Tibial nerve (tissue), 4 donors: Measurements from ENCODE around the gene CCR8. TPM values are rescaled to one million over a fixed set of nuclear protein-coding genes. Genes with fewer than 3 reads are reported as not detected.
A peak's percentile ranks its signal among the peaks of the same experiment; 100 is the strongest.

Source experiments
- DNase-seq, 2 donors: peaks; one replicate each; pipeline ENCODE4 v3.0.0-alpha.2; 2019; ENCODE audit warnings: low spot score in 2 of 2
- H3K27ac ChIP-seq, 4 donors: fragments of 200-600 bp; sonication (generic) in 3 of 4; one replicate each; pipeline ENCODE4 v1.5.1; 2017 to 2019; ENCODE audit warnings: mild to moderate bottlenecking in 1 of 4
- H3K27me3 ChIP-seq, 2 donors: fragments of 200-600 bp; sonication (generic) in 1 of 2; one replicate each; pipeline versions ENCODE4 v1.5.1 to v1.6.0; 2017 to 2019
- H3K36me3 ChIP-seq, 3 donors: fragments of 200-600 bp; sonication (generic); one replicate each; pipeline ENCODE4 v1.5.1; 2018 to 2019
- H3K4me1 ChIP-seq, 4 donors: fragments of 200-600 bp; sonication (generic) in 3 of 4; one replicate each; pipeline ENCODE4 v1.5.1; 2017 to 2019
- H3K4me3 ChIP-seq, 4 donors: fragments of 200-600 bp; sonication (generic) in 3 of 4; one replicate each; pipeline ENCODE4 v1.5.1; 2017 to 2019; ENCODE audit warnings: mild to moderate bottlenecking in 1 of 4, moderate library complexity in 1 of 4
- H3K9me3 ChIP-seq, 4 donors: fragments of 200-600 bp; sonication (generic) in 3 of 4; one replicate each; pipeline ENCODE4 v1.5.1; 2017 to 2019
- EP300 ChIP-seq, 2 donors: sonication (generic); formaldehyde crosslinking; IDR thresholded peaks; one replicate each; pipeline ENCODE4 v1.6.1; 2017; ENCODE audit warnings: antibody characterized with exemption in 2 of 2, mild to moderate bottlenecking in 1 of 2
- POLR2A ChIP-seq, 2 donors: fragments of 450-650 bp; IDR thresholded peaks; one replicate each; pipeline ENCODE4 v1.6.1; 2017; ENCODE audit warnings: antibody characterized with exemption in 2 of 2, mild to moderate bottlenecking in 2 of 2, moderate library complexity in 2 of 2
- WGBS, 2 donors: methylation state at CpG; one replicate each; pipeline ENCODE4 v1.1.5; 2018; 5-methylcytosine and 5-hydroxymethylcytosine counted together
- total RNA-seq, 4 donors: library from RNA; depleted of rRNA; stranded (reverse); fragments of >200 nt; gene quantifications; one replicate each; pipeline ENCODE4 v1.1.0, GENCODE V29; 2016
- TF ChIP-seq, protein P1 (sequence below), 5 experiments: fragments of 200-600 bp in 3 of 5; fragments of 450-650 bp in 2 of 5; sonication (generic) in 3 of 5; IDR thresholded peaks; one replicate each; pipeline ENCODE4 v1.5.1; 2016 to 2019; ENCODE audit warnings: antibody characterized with exemption in 5 of 5, mild to moderate bottlenecking in 3 of 5, moderate library complexity in 2 of 5

The CCR8 gene
- total RNA-seq, 4 donors from 2014 or later: not detected

- H3K27me3 ChIP-seq: no peaks in the 10 kb centered on the region
- 23 to 44% methylated on average over 4 of the region's 4 CpGs for WGBS, 2 donors
- DNase-seq: no peak
- no peaks in the 10 kb centered on the region for H3K9me3 ChIP-seq
- no peak overlapping the region for H3K27ac ChIP-seq
- peaks cover 0 to 8% (median 0%) of the 10 kb centered on the region in 4 donors for H3K4me1 ChIP-seq
- no peak for TF ChIP-seq EP300 (IDR thresholded peaks at IDR 0.05)
- TF ChIP-seq, protein P1, sequence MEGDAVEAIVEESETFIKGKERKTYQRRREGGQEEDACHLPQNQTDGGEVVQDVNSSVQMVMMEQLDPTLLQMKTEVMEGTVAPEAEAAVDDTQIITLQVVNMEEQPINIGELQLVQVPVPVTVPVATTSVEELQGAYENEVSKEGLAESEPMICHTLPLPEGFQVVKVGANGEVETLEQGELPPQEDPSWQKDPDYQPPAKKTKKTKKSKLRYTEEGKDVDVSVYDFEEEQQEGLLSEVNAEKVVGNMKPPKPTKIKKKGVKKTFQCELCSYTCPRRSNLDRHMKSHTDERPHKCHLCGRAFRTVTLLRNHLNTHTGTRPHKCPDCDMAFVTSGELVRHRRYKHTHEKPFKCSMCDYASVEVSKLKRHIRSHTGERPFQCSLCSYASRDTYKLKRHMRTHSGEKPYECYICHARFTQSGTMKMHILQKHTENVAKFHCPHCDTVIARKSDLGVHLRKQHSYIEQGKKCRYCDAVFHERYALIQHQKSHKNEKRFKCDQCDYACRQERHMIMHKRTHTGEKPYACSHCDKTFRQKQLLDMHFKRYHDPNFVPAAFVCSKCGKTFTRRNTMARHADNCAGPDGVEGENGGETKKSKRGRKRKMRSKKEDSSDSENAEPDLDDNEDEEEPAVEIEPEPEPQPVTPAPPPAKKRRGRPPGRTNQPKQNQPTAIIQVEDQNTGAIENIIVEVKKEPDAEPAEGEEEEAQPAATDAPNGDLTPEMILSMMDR (IDR thresholded peaks at IDR 0.05): peak in 2 of 5 experiments; percentile 24 to 44
- H3K36me3 ChIP-seq: no peaks in the 10 kb centered on the region
- H3K4me3 ChIP-seq: no peak overlapping the region
Observed at GRCh38 chr3:39378088-39378487, 48.6 kb downstream of the CCR8 start.

DNA sequence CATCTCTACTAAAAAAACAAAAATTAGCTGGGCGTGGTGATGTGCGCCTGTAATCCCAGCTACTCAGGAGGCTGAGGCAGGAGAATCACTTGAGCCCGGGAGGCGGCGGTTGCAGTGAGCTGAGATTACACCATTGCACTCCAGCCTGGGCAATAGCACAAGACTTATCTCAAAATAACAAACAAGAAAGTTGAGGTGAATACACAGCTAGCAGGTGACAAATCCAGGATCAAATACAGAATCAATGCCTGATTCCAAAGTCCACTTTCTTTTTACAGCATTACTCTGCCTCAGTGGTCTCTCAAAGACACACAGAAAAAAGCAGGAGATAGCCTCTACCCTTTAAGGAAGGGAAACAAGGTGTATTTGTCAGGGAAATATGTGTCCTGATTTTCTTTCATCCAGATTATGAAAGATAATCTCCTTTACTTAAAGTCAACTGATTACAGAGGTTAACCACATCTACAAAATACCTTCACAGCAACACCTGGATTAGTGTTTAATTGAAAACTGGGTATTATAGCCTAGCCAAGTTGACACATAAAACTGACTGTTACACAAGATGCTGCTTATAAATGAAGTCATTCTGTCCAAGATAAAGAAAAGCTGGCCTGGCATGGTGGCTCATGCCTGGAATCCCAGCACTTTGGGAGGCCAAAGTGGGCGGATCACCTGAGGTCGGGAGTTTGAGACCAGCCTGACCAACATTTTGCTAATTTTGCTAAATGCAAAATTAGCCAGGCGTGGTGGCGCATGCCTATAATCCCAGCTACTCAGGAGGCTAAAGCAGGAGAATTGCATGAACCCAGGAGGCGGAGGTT lies 49.7 kb downstream of the CCR8 start:
- WGBS, 2 donors: 92 to 94% methylated on average over 10 of the region's 10 CpGs

GRCh38 chr3:39379778-39380155 lies 50.3 kb downstream of the CCR8 start:
- H3K36me3 ChIP-seq: no peaks in the 10 kb centered on the region
- 81 to 91% methylated on average over 5 of the region's 5 CpGs for WGBS, 2 donors
- TF ChIP-seq, protein P1 (IDR thresholded peaks at IDR 0.05): no peak
- TF ChIP-seq EP300 (IDR thresholded peaks at IDR 0.05) (no peak), POLR2A (IDR thresholded peaks at IDR 0.05) (no peak)
- no peaks in the 10 kb centered on the region for H3K27me3 ChIP-seq
- H3K27ac ChIP-seq: no peak overlapping the region
- DNase-seq: no peak
- H3K9me3 ChIP-seq: no peaks in the 10 kb centered on the region
- no peak overlapping the region for H3K4me3 ChIP-seq
- H3K4me1 ChIP-seq: peaks cover 0 to 12% (median 5%) of the 10 kb centered on the region in 4 donors

More for the DNA sequence above, 49.7 kb downstream of the CCR8 start:
- no peaks in the 10 kb centered on the region for H3K27me3 ChIP-seq
- no peaks in the 10 kb centered on the region for H3K36me3 ChIP-seq
- DNase-seq: no peak
- H3K4me1 ChIP-seq: peaks cover 0 to 8% (median 0%) of the 10 kb centered on the region in 4 donors
- H3K27ac ChIP-seq: no peak overlapping the region
- H3K9me3 ChIP-seq: no peaks in the 10 kb centered on the region
- TF ChIP-seq EP300 (IDR thresholded peaks at IDR 0.05) (no peak), POLR2A (IDR thresholded peaks at IDR 0.05) (no peak)
- TF ChIP-seq, protein P1 (IDR thresholded peaks at IDR 0.05): no peak
- no peak overlapping the region for H3K4me3 ChIP-seq

GRCh38 chr3:39381432-39381831 lies 51.9 kb downstream of the CCR8 start:
- Histone ChIP-seq H3K36me3 (no peaks in the 10 kb centered on the region), H3K4me3 (no peak overlapping the region), H3K9me3 (no peaks in the 10 kb centered on the region), H3K4me1 (peaks cover 0 to 22% (median 11%) of the 10 kb centered on the region in 4 donors), H3K27me3 (no peaks in the 10 kb centered on the region), H3K27ac (no peak overlapping the region)
- no peak for DNase-seq
- WGBS, 2 donors: 91 to 95% methylated on average over 3 of the region's 3 CpGs
- TF ChIP-seq, protein P1 (IDR thresholded peaks at IDR 0.05): no peak
- no peak for TF ChIP-seq EP300 (IDR thresholded peaks at IDR 0.05)
- TF ChIP-seq POLR2A (IDR thresholded peaks at IDR 0.05): no peak

Other genes with a start within 250 kb of the CCR8 start
- gene GORASP1, start 222.1 kb upstream of the CCR8 start, total RNA-seq: 10 to 100 TPM; 45.8 to 72.9 (median 61.9) TPM
- 10 to 100 TPM; 11.5 to 21.6 (median 12.8) TPM for gene TTC21A, start 222.0 kb upstream of the CCR8 start, total RNA-seq
- 10 to 100 TPM; 48.3 to 72.8 (median 66.0) TPM for gene CSRNP1, start 176.1 kb upstream of the CCR8 start, total RNA-seq
- gene XIRP1, start 137.1 kb upstream of the CCR8 start, total RNA-seq: not detected
- gene CX3CR1, start 49.7 kb upstream of the CCR8 start, total RNA-seq: 1 to 10 TPM in 3 of 4 donors, not detected in 1; 2.2 to 4.4 (median 3.1) TPM
- 10 to 100 TPM; 21.9 to 35.0 (median 29.6) TPM for gene SLC25A38, start 53.7 kb downstream of the CCR8 start, total RNA-seq
- gene RPSA, start 77.0 kb downstream of the CCR8 start, total RNA-seq: 1,000 to 10,000 TPM in 1 of 4 donors, 100 to 1,000 TPM in 3; 744 to 1,023 (median 854) TPM
- 1 to 10 TPM in 1 of 4 donors, under 1 TPM in 2, not detected in 1; 0.20 to 2.5 (median 0.87) TPM for gene MOBP, start 138.0 kb downstream of the CCR8 start, total RNA-seq